ENCODE measurements around the gene CACNA1F. TPM values are rescaled to one million over a fixed set of nuclear protein-coding genes. Genes with fewer than 3 reads are reported as not detected.

Gene CACNA1F
- total and polyA plus RNA-seq, 9 of the 15 experiments (the other 6 are each of a cell fraction or from before 2014, with no cell fraction given), result under 0.01 to 0.41 (median 0.03) TPM; not detected in 3

- DNase-seq (ENCODE audit: extremely low read depth in 1 of 4, low spot score in 3 of 4), result peak in 2 of 4 experiments; percentile 44 to 69
- in situ Hi-C loops (cut with MboI), result no loop called here
- no peaks in the 10 kb centered on the region for H3K9me3 ChIP-seq (replicated peaks; ENCODE audit: control insufficient read depth, insufficient read depth, low read depth, low read length)
- peaks cover 3% of the 10 kb centered on the region for H3K9me1 ChIP-seq (ENCODE audit: control insufficient read depth, insufficient read depth, low read length)
- peaks cover 23% of the 10 kb centered on the region for H3K79me2 ChIP-seq (ENCODE audit: control insufficient read depth, insufficient read depth, low read length)
- peak; percentile 67 for ATAC-seq
- H3K4me1 ChIP-seq (replicated peaks in 1 of 2; ENCODE audit: control insufficient read depth in 2 of 2, insufficient read depth in 2 of 2, low read length in 2 of 2), result peaks cover 33 to 51% of the 10 kb centered on the region in 2 experiments
- no TSS peak for BruUV-seq (replicated peaks)
- H3K27ac ChIP-seq (ENCODE audit: extremely low read depth, low read depth, low read length), result no peak overlapping the region; the same call in 2 of the 3 replicates
- ChIA-PET POLR2A (interaction anchor here (0.6 to 1.4 kb wide), 5 partner anchors 9 to 695 kb away, joined by 3 read pairs; no protein-coding TSS in a partner anchor), CTCF (ENCODE audit: low intra/inter-chr PET ratio) (interaction anchor here (0.9 kb wide), 1 partner anchor 54 kb away, joined by 4 read pairs; the partner anchor contains the start of gene GPKOW)
- 55% methylated on average over 3 of the region's 4 CpGs for WGBS (ENCODE audit: insufficient coverage, low coverage, missing lambda C conversion rate)
- peak overlapping the region in 1 of 2 experiments; percentile 74; a peak in 2 of 4 replicates for H3K9ac ChIP-seq (ENCODE audit: insufficient read depth in 1 of 2, low read depth in 2 of 2, low read length in 2 of 2)
- peaks cover 82% of the 10 kb centered on the region; the same call in 2 of the 3 replicates for H3K36me3 ChIP-seq (ENCODE audit: control insufficient read depth, insufficient read depth, low read length)
- no peak overlapping the region for H2AFZ ChIP-seq (ENCODE audit: low read depth, low read length)
- H3K4me3 ChIP-seq, result no peak overlapping the region
- H3K27me3 ChIP-seq (ENCODE audit: control insufficient read depth in 2 of 2, insufficient read depth in 2 of 2, low read length in 2 of 2), result no peaks in the 10 kb centered on the region
- H4K20me1 ChIP-seq (replicated peaks; ENCODE audit: control insufficient read depth, insufficient read depth, low read length), result no peaks in the 10 kb centered on the region; the same call in 1 of the 2 replicates
- intact Hi-C loops (cut with micrococcal nuclease), result loop anchor here (5.0 to 10.0 kb wide), 3 partner anchors 135 to 373 kb away; partner anchors contain the start of genes HDAC6, OTUD5 and TFE3
- peak; percentile 84 for FAIRE-seq
- no peak overlapping the region for H3K4me2 ChIP-seq (ENCODE audit: insufficient read depth, low read length)
- TF ChIP-seq, protein P1, sequence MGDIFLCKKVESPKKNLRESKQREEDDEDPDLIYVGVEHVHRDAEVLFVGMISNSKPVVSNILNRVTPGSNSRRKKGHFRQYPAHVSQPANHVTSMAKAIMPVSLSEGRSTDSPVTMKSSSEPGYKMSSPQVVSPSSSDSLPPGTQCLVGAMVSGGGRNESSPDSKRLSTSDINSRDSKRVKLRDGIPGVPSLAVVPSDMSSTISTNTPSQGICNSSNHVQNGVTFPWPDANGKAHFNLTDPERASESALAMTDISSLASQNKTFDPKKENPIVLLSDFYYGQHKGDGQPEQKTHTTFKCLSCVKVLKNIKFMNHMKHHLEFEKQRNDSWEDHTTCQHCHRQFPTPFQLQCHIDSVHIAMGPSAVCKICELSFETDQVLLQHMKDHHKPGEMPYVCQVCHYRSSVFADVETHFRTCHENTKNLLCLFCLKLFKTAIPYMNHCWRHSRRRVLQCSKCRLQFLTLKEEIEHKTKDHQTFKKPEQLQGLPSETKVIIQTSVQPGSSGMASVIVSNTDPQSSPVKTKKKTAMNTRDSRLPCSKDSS (IDR thresholded peaks at IDR 0.05; ENCODE audit: low read depth, partially characterized antibody), result no peak
- no peak for TF ChIP-seq ZBTB17 (CRISPR knock-in tag; IDR thresholded peaks at IDR 0.05)
- TF ChIP-seq SUPT5H (IDR thresholded peaks at IDR 0.05), result peak; percentile 34; the same call in 1 of the 2 replicates
- TF ChIP-seq SMARCC2 (IDR thresholded peaks at IDR 0.05; ENCODE audit: low read depth), result no peak
- TF ChIP-seq ZNF318 (IDR thresholded peaks at IDR 0.05; ENCODE audit: borderline replicate concordance in 1 of 2, low read depth in 1 of 2), result no peak
- no peak for TF ChIP-seq NCOR1 (IDR thresholded peaks at IDR 0.05)
- TF ChIP-seq SMC3 (conservative IDR thresholded peaks at IDR 0.05; ENCODE audit: insufficient read depth, low read depth, low read length), result peak; percentile 49; the same call in 1 of the 2 replicates
- no peak for TF ChIP-seq DNMT1 (IDR thresholded peaks at IDR 0.05)
- TF ChIP-seq CC2D1A (IDR thresholded peaks at IDR 0.05), result 0 out of 2 replicates have a peak, but pooled peaks have one; percentile 14
- TF ChIP-seq MLLT1 (IDR thresholded peaks at IDR 0.05), result 0 out of 4 replicates have a peak, but pooled peaks of 1 of the 2 experiments have one; percentile 17
Measured at GRCh38 chrX:49177338-49177833, 55.8 kb downstream of the CACNA1F start.
